Stomach smooth muscle (tissue), 2 donors: Measurements from ENCODE around the gene AMELX.
A peak's percentile ranks its signal among the peaks of the same experiment; 100 is the strongest.

Source experiments
- H3K27ac ChIP-seq: one replicate; pipeline ENCODE4 v1.7.0; 2013; ENCODE audit warnings: mild to moderate bottlenecking, low read length, inconsistent platforms
- H3K27me3 ChIP-seq, 2 donors: one replicate each; pipeline ENCODE4 v1.7.0; 2013; ENCODE audit warnings: low read length in 2 of 2; ENCODE audit not compliant: insufficient read depth in 2 of 2, control insufficient read depth in 1 of 2
- H3K36me3 ChIP-seq, 2 donors: one replicate each; pipeline ENCODE4 v1.7.0; 2013; ENCODE audit warnings: low read length in 2 of 2; ENCODE audit not compliant: control insufficient read depth in 2 of 2, insufficient read depth in 2 of 2
- H3K4me1 ChIP-seq: one replicate; pipeline ENCODE4 v1.7.0; 2013; ENCODE audit warnings: low read length; ENCODE audit not compliant: control insufficient read depth, insufficient read depth
- H3K4me3 ChIP-seq, 2 donors: one replicate each; pipeline ENCODE4 v1.7.0; 2013; ENCODE audit warnings: low read length in 2 of 2
- H3K9ac ChIP-seq, 2 donors: one replicate each; pipeline ENCODE4 v1.7.0; 2013; ENCODE audit warnings: low read length in 2 of 2, mild to moderate bottlenecking in 1 of 2
- H3K9me3 ChIP-seq, 2 donors: one replicate each; pipeline ENCODE4 v1.7.0; 2013; ENCODE audit warnings: low read length in 2 of 2; ENCODE audit not compliant: control insufficient read depth in 2 of 2
- donor health status: healthy.
- donor health status: Pancreatic carcinoma.

The AMELX gene

GRCh38 chrX:11337292-11338009, 44.2 kb downstream of the AMELX start:
- Histone ChIP-seq H3K9ac (no peak overlapping the region), H3K36me3 (no peaks in the 10 kb centered on the region), H3K9me3 (no peaks in the 10 kb centered on the region), H3K27me3 (no peaks in the 10 kb centered on the region), H3K4me1 (peaks cover 2% of the 10 kb centered on the region), H3K27ac (no peak overlapping the region), H3K4me3 (no peak overlapping the region)

GRCh38 chrX:11341274-11342201, 48.3 kb downstream of the AMELX start:
- Histone ChIP-seq H3K4me1 (peaks cover 2% of the 10 kb centered on the region), H3K27me3 (no peaks in the 10 kb centered on the region), H3K36me3 (no peaks in the 10 kb centered on the region), H3K9ac (no peak overlapping the region), H3K9me3 (no peaks in the 10 kb centered on the region), H3K4me3 (no peak overlapping the region), H3K27ac (no peak overlapping the region)

- no peak overlapping the region for H3K4me3 ChIP-seq
- H3K27me3 ChIP-seq, result no peaks in the 10 kb centered on the region
- no peak overlapping the region for H3K9ac ChIP-seq
- H3K36me3 ChIP-seq, result no peaks in the 10 kb centered on the region
- no peaks in the 10 kb centered on the region for H3K9me3 ChIP-seq
- H3K27ac ChIP-seq, result no peak overlapping the region
- H3K4me1 ChIP-seq, result peaks cover 2% of the 10 kb centered on the region
These were observed 49.5 kb downstream of the AMELX start for GRCh38 chrX:11342673-11343072.

DNA sequence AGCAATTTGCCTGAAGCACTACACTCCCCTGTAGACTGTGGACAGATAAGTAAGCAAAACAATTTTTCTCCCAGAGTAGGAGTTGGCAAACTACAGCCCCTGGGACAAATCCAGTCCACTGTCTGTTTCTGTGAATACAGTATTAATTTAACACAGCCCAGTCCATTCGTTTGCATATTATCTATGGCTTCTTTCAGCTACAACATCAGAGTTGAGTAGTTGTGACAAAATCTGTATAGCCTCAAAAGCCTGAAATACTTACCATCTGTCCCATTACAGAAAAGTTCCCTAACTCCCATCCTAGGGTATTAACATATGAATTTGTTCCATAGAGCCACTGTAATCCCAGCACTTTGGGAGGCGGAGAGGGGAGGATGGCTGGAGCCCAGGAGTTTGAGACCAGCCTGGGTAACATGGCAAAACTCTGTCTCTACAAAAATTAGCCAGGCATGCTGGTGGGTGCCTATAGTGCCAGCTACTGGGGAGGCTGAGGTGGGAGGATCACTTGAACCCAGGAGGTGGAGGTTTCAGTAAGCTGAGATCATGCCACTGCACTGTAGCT, 53.0 kb downstream of the AMELX start:
- no peak overlapping the region for H3K4me3 ChIP-seq

DNA sequence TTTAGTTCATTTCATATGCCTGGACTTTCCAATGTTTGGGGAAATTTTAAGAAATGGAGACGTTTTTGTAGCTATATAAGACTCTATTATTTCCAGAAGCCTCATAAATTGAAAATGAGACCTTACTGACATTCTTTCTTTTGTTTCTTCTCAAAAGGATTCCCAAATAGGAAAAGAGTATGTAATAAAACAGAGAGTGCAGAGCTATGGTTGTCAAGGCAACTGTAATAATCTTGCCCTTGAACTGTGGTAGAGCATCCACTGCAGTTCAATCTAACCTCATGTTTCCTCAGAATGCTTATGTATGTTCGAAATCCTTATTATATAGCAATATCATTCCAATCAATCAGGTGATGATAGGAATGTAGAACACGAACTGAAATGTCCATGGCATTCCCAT, 54.1 kb downstream of the AMELX start:
- Histone ChIP-seq H3K27me3 (peaks cover 0 to 2% of the 10 kb centered on the region in 2 donors), H3K9ac (no peak overlapping the region), H3K9me3 (no peaks in the 10 kb centered on the region), H3K4me1 (peaks cover 8% of the 10 kb centered on the region), H3K36me3 (no peaks in the 10 kb centered on the region), H3K27ac (no peak overlapping the region), H3K4me3 (no peak overlapping the region)

More for the DNA sequence above, 53.0 kb downstream of the AMELX start:
- H3K27me3 ChIP-seq, result no peaks in the 10 kb centered on the region
- no peak overlapping the region for H3K27ac ChIP-seq
- no peak overlapping the region for H3K9ac ChIP-seq
- no peaks in the 10 kb centered on the region for H3K9me3 ChIP-seq
- no peaks in the 10 kb centered on the region for H3K36me3 ChIP-seq
- H3K4me1 ChIP-seq, result peaks cover 5% of the 10 kb centered on the region

DNA sequence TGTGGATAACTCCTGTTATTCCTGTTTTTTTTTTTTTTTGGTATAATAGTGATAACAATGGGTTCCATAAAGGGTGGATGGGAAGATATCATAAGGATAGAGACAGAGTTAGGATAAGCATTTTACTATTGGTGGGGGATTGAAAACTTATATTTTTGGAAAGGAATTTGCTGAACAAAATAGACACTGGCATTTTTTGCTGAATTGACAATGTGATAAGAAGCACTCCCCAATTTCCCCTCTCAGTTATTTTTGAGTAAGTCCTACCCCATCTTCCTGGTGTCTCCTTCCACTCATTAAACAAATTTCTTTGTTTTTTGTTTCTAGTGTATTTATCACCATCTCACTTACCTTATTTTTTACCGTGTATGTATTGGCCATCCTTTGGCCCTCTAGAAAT, 55.8 kb downstream of the AMELX start:
- H3K27ac ChIP-seq, result no peak overlapping the region
- H3K27me3 ChIP-seq, result peaks cover 0 to 2% of the 10 kb centered on the region in 2 donors

DNA sequence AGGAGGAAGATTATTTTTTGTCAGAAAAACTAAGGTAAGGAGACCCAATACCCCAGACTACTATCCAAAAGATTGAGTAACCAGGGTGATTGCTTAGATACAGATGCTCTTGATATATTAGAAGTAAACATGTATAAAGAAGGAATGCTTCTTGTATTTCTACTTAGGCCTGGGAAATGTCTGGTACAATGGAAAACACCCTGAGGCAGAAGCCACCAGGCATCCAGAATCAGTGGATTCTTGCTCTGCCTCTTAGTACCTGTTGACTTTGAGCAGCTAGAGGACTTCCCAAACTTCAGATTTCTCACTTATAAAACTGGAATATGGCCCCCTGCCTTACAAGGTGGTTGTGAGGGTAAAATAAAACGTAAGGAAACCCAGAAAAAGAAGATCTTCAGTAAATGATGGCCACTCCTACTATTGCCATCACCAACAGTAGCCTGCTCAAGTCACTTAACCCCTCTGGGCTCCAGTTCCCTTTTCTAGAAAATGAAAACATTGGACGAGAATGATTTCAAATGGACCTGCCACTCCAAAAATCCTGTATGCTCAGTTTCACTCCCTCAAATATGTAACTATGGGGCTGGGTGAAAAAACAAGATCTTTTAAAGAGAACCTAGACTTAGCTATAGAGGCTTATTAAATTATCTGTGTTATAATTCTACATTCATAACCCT, 56.6 kb downstream of the AMELX start:
- Histone ChIP-seq H3K9ac (peak overlapping the region in 1 of 2 donors; percentile 5), H3K36me3 (no peaks in the 10 kb centered on the region), H3K27me3 (peaks cover 0 to 2% of the 10 kb centered on the region in 2 donors), H3K27ac (no peak overlapping the region), H3K9me3 (no peaks in the 10 kb centered on the region), H3K4me3 (no peak overlapping the region), H3K4me1 (peaks cover 14% of the 10 kb centered on the region)

More for the DNA sequence above, 55.8 kb downstream of the AMELX start:
- Histone ChIP-seq H3K4me1 (peaks cover 14% of the 10 kb centered on the region), H3K9me3 (no peaks in the 10 kb centered on the region), H3K36me3 (no peaks in the 10 kb centered on the region), H3K9ac (no peak overlapping the region), H3K4me3 (no peak overlapping the region)
